Dermis blood vessel endothelial cell (primary cell): ENCODE measurements around the gene S100A1. TPM values are rescaled to one million over a fixed set of nuclear protein-coding genes. Genes with fewer than 3 reads are reported as not detected.

Experiments
- DNase-seq: peaks from one replicate; pipeline ENCODE4 v3.0.0; 2010
- total RNA-seq: library from RNA; depleted of rRNA; stranded (reverse); fragments of >200 nt; gene quantifications from 2 replicates; pipeline ENCODE4 v1.2.3, GENCODE V29; 2014

The S100A1 gene
- total RNA-seq, 1 donor from 2014 or later, result not detected

GRCh38 chr1:153610811-153611301, 17.4 kb upstream of the S100A1 start:
- DNase-seq, result no peak

- DNase-seq, result no peak
Observed at GRCh38 chr1:153611356-153611755, 16.9 kb upstream of the S100A1 start.

GRCh38 chr1:153612111-153612754, 16.0 kb upstream of the S100A1 start:
- no peak for DNase-seq

GRCh38 chr1:153612755-153613331, 15.4 kb upstream of the S100A1 start, which contains the start of gene S100A16:
S100A16 (minus strand) TSS chr1:153613137; CDS start chr1:153608151, 4,986 bp downstream.
- no peak for DNase-seq

GRCh38 chr1:153613406-153613805, 14.8 kb upstream of the S100A1 start:
- DNase-seq, result no peak

- DNase-seq, result no peak
Observed at GRCh38 chr1:153614189-153614900, 13.9 kb upstream of the S100A1 start.

- no peak for DNase-seq
Observed at GRCh38 chr1:153614906-153615305, 13.3 kb upstream of the S100A1 start.

GRCh38 chr1:153615406-153615805, 12.8 kb upstream of the S100A1 start:
- no peak for DNase-seq

GRCh38 chr1:153616144-153616916, 11.9 kb upstream of the S100A1 start, which contains the start of gene S100A14:
S100A14 (minus strand) TSS chr1:153616325; CDS start chr1:153615858, 467 bp downstream.
- DNase-seq, result no peak

GRCh38 chr1:153616917-153617311, 11.3 kb upstream of the S100A1 start:
- no peak for DNase-seq

- no peak for DNase-seq
Observed at GRCh38 chr1:153617663-153618062, 10.6 kb upstream of the S100A1 start.

- no peak for DNase-seq
Observed at GRCh38 chr1:153619171-153619570, 9.1 kb upstream of the S100A1 start.

- no peak for DNase-seq
Observed at GRCh38 chr1:153623101-153623500, 5.1 kb upstream of the S100A1 start.

GRCh38 chr1:153624965-153625611, 3.1 kb upstream of the S100A1 start:
- DNase-seq, result no peak

GRCh38 chr1:153626477-153626903, 1.7 kb upstream of the S100A1 start:
- no peak for DNase-seq

- peak; percentile 97 for DNase-seq
Observed at GRCh38 chr1:153626904-153627714, 1.1 kb upstream of the S100A1 start, which contains the start of gene S100A13. S100A13 (minus strand) TSS chr1:153627505; CDS start chr1:153626472, 1,033 bp downstream.

GRCh38 chr1:153628638-153629342, 556 bp downstream of the S100A1 start:
- DNase-seq, result no peak

GRCh38 chr1:153629343-153629665, 1.1 kb downstream of the S100A1 start:
- no peak for DNase-seq

- DNase-seq, result no peak
Observed at GRCh38 chr1:153629971-153630370, 1.7 kb downstream of the S100A1 start.

GRCh38 chr1:153630384-153630783, 2.1 kb downstream of the S100A1 start:
- DNase-seq, result no peak
